Stimulated activated CD4-positive, alpha-beta T cell treated with anti-CD3 and anti-CD28 coated beads, Interleukin-1b, Interleukin-23, amount 100 ng/mL, for 1 hour (primary cell): ENCODE results near the gene TMEM59.
"Not testable (repeated sequence)": the region's sequence is repeated elsewhere in the genome, so short reads cannot be mapped to it uniquely, and the experiment has no call there.

Source experiments
- DNase-seq, 2 donors: peaks; one replicate each; pipeline ENCODE4 v3.0.0-alpha.2; 2020; ENCODE audit warnings: low read depth in 2 of 2

TMEM59 gene

DNA sequence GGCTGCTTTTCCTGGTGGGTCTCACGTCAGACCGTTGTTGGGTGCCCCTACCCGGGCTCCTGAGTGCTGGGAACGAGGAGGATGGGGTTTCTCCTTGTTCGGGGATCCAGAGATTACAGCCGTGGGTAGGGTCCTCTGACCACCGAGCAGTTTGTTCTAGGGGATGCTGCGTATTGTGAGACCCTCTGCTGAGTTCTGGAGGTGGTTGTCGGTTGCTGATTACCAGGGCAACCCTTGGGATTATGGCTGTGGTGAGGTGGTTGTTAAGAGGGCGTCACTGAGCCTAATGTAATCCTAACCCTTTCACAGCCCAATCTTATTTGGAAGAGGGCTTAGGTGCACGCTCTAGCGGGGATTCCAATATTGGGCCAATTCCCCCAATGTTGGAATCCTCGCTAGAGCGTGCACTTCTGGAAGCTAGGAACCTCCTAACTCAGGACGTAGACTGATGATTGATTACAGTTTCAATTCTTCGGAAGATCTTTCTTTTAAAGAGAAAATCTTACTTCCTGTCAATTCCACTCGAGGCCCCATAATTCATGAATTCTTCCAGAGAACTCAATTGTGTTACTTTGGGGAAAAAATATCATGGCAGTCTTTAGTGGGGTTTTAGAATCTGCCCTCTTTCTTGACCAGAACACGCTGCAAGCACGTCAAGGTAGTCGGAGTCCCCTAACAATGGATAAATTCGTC lies 887 bp upstream of the TMEM59 start:
- no peak for DNase-seq

DNA sequence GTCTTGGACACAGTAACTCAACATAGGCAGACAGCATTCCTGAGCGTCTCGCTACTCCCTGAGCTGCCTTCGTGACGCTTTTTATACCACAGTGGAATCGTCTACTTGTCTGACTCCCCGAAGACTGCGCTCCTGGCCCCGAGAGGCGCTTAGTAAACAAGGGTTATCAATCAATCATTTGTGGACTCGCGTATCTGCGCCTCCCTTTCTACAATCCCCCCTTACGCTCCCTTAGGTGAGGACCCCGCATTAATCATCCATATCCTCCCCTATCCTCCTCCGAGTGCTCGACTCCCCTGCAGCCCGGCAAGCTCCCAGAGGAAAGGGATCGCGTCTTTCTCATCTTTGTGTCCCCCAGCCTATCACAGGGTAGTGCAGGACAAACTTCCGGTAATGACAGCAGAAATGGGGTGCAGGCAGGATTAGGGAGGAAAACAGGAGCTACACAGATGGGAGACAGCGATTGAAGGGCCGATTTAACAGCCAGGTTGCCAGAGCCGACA lies 522 bp downstream of the TMEM59 start:
- DNase-seq: peak in 1 of 2 donors; percentile 1

GRCh38 chr1:54051933-54052430 lies 1.0 kb downstream of the TMEM59 start:
- no peak for DNase-seq

DNA sequence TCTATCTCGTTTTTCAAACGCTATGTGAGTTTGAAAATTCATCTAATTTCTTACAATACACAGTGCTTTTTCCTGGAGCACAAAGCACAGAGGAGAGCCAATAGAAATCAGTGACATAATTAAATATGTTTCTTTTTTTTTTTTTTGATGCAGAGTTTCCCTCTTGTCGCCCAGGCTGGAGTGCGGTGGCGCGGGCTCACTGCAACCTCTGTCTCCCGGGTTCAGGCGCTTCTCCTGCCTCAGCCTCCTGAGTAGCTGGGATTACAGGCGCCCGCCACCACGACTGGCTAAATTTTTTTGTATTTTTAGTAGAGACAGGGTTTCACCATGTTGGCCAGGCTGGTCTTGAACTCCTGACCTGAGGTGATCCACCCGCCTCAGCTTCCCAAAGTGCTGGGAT lies 2.6 kb downstream of the TMEM59 start:
- DNase-seq: not testable (repeated sequence)

GRCh38 chr1:54047384-54048305 lies 5.4 kb downstream of the TMEM59 start:
- no peak for DNase-seq

GRCh38 chr1:54046671-54047383 lies 6.2 kb downstream of the TMEM59 start:
- DNase-seq: no peak

GRCh38 chr1:54045496-54045895 lies 7.5 kb downstream of the TMEM59 start:
- DNase-seq: no peak

DNA sequence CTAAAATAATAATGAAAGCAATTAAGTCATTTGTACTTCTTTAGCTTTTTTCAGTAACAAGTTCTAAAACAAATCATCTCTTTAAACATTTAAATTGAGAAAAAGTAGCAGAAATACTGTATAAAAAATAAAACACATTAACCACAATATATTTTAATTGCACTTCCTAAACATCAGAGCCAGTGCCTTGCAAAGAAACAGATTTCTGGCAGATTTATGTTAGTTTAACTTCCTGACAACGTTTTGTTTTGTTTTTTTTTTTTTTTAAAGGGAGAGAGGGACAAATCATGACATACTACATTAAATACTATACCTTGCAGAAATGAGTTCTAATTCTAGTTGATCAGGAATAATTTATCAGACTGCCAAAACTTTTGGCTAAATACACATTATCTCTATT lies 11.2 kb downstream of the TMEM59 start:
- no peak for DNase-seq

- no peak for DNase-seq
Observed at GRCh38 chr1:54037476-54037875, 15.5 kb downstream of the TMEM59 start.

DNA sequence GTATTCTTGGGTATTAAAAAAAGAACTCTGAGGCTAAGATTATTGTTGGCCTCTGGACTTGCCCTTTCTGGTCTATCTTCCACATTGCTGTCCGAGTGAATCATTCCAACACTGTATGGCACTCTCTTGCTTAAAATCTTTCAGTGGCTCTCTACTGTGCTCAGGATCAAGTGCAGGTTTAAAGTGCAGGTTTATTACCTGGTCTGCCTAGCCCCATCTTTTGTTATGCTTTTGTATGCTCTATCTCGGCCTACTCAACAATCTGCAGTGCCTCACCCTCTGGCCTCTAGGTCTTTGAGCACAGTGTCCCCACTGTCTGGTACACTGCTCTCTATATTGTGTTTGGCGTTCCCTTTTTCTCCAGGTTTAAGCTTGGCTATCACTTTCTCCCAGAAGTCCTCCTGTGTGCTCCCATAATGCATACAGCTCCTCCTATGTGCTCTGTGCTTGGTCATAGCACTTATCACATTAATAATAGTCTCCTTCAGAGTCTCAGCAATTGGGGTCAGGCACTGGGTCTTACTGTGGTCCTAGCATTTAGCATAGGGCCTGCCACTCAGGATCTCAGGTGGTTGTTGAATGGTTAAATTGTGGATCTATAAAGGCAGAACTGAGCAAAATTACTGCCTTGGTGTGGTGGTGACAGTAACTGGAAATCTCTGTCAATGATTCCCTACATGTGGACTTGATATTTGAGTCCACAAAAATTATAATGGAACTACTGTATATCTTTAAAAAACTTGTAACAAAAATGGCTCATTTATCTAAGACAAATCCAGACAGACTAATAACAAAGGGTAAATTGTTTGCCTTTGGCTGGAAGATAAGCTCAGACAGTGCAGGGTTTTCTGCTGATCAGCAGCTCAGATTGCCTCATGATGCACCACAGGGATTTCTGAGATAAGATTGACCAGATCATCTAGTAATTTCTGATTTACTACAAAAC lies 24.4 kb downstream of the TMEM59 start:
- no peak for DNase-seq

- DNase-seq: no peak
Observed at GRCh38 chr1:54027848-54028247, 25.2 kb downstream of the TMEM59 start.

DNA sequence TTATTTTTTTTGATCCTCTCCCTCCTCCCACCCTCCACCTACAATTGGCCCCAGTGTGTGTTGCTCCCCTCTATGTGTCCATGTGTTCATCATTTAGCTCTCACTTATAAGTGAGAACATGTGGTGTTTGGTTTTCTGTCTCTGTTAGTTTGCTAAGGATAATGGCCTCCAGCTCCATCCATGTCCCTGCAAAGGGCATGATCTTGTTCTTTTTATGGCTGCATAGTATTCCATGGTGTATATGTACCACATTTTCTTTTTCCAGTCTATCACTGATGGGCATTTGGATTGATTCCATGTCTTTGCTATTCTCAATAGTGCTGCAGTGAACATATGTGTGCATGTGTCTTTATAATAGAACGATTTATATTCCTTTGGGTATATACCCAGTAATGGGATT lies 28.2 kb downstream of the TMEM59 start:
- not testable (repeated sequence) for DNase-seq

- no peak for DNase-seq
Observed at GRCh38 chr1:54024358-54024757, 28.6 kb downstream of the TMEM59 start.

DNA sequence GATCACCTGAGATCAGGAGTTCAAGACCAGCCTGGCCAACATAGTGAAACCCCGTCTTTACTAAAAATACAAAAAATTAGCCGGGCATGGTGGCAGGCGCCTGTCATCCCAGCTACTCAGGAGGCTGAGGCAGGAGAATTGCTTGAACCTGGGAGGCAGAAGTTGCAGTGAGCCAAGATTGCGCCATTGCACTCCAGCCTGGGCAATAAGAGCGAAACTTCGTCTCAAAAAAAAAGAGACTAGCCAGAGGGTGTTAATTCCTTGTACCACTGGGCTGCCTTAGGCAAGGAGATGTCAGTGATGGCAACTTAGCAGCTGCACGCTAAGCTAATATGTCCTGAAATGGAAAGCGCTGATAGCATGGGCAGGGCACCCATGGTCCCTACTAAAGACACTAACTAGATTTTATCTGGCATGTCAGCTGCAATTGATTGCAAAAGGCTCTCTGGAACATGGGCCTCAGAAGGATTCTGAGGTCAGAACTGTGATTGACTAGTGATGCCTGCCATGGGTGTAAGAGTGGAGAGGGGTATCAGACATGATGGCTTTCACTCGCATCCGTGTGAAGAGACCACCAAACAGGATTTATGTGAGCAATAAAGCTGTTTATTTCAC lies 33.3 kb downstream of the TMEM59 start:
- DNase-seq: not testable (repeated sequence)

GRCh38 chr1:54018635-54019034 lies 34.4 kb downstream of the TMEM59 start:
- DNase-seq: no peak

- no peak for DNase-seq
Observed at GRCh38 chr1:54017979-54018378, 35.0 kb downstream of the TMEM59 start, which contains the start of gene LDLRAD1. TSS of gene LDLRAD1 (minus strand) at chr1:54018186. CDS start at chr1:54018112, 74 bp downstream.

DNA sequence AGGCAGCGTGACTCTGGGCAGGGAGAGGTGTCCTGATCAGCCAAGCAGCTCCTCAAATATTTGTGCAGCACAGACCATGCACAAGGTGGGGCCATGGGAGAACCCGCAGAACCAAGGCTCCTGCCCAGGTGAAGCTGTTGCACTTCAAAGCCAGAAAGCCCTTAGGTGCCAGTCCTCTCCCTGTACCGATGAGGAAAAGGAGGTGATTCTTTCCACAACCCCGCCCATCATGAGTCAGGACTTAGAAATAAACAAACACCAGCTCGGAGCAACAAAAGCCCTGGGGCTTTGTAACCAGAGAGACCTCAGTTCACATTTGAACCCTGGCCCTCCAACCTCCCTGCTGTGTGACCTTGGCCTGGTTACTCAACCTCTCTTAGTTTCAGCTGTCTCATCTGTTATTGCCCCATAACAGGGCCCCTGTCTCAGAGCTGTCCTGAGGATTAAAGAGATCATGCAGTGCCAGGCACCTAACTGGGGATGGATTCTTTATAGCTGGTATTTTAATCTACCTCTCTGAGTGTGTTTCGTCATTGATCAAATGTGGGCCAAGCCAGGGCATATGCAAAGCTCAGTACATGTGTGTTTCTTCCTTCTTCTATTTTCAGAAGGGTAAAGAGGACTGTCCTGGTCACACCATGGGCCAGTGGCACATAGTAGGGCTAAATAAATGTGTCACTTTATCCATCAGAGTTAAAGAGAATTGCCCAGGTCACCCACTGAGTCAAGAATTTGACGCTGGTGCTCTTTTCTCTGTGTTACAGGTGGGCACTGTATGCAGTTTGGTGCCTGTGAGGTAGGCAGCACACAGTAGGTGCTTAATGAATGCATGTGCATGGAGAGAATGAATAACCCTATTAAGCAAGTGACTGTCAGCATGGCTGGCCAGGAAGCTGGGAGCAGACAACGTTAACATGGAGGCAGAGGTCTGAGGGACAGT lies 36.4 kb downstream of the TMEM59 start:
- no peak for DNase-seq

DNA sequence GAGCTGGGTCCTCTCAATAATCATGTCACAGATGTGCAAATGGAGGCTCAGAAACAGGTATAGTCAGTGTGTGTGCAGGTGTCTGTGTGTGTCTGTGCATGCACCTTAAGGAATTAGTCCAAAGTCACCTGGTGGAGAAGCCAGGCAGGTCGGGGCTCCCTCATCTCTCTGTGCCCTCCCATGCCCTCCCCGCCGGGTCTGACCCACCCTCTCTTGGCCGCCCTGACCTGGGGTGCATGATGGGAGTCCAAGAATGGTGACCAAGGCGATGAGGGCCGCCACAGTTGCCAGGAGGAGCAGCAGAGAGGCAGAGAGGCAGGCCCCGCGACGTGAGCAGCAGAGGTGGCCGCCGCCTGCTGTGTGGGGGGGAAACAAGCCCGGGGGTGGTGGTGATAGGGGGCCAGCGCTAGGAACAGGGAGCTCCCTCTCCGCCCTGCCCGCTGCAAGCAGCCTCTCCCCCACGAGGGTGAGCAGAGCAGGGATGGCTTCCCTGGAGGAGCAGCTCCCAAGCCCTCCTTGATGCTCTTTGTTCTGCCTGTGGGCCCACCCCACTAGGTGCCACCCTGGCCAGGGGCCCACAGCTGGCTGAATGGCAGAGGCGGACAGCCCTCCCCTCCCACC lies 38.9 kb downstream of the TMEM59 start:
- no peak for DNase-seq
